ENCODE data around the gene BTLA.
"Not testable (repeated sequence)": the region's sequence is repeated elsewhere in the genome, so short reads cannot be mapped to it uniquely, and the experiment has no call there.

Gene BTLA, protein sequence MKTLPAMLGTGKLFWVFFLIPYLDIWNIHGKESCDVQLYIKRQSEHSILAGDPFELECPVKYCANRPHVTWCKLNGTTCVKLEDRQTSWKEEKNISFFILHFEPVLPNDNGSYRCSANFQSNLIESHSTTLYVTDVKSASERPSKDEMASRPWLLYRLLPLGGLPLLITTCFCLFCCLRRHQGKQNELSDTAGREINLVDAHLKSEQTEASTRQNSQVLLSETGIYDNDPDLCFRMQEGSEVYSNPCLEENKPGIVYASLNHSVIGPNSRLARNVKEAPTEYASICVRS

DNA sequence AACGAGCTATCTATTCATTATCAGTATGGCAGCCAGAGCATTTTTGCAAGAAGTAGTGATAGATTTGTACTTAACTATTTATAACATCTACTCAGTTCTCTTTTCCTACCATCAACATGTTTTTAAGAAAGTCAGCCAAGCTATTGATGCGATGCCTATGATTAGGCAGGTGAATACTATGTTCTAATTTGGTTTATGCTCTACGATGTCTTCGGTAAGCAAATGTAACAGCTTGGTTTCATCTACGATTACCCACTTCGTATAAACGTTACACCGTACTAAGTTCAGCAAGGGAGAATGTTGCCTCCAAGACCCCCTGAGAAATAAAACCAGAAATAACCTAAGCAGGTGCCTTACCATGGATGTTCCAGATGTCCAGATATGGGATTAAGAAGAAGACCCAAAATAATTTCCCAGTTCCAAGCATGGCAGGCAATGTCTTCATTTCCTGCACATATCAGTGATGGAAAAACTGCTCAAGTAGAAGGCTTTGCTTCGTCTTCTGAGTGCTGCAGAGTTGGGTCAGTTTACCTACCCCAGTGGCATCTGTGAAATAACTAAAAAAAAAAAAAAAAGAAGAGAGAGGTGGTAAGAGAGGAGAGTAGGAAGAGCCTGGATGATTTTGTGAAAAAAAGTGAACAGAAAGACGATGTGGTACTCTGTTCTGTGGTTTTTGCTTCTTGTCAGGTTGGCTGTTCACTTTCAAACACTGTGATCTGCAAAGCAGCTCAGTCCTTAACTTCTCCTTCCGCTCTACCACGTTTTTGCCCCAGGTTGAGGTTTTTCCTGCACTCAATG is at the start of gene BTLA:
TSS of gene BTLA (minus strand) at position 559 of the 798 bp plus-strand sequence. CDS start at position 445, 114 bp downstream.
- no peak for DNase-seq (ENCODE audit: low read depth)

DNA sequence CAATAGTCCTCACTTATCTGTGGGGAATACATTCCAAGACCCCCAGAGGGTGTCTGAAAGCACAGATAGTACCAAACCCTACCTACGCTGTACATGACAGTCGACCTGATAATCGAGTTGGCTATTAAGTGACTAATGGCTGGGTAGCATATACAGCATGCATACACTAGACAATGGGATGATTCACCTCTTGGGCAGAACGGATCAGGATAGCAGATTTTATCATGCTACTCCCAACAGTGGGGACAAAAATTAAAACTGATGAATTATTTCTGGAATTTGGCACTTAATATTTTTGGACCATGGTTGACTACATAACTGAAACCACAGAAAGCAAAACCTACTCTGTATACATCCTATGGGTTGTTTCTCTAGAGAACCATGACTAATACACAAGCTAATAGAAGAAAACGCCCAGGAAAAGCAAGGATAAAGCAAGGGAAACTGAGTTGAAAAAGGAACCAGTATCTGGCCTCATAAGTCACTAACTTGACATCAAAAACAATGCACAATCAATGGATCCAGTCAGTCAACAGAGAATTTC is 47.0 kb upstream of the BTLA start:
- DNase-seq (ENCODE audit: low read depth) = no peak

- DNase-seq (ENCODE audit: low read depth) = no peak
Observed at GRCh38 chr3:112539825-112540650, 40.8 kb upstream of the BTLA start.

DNA sequence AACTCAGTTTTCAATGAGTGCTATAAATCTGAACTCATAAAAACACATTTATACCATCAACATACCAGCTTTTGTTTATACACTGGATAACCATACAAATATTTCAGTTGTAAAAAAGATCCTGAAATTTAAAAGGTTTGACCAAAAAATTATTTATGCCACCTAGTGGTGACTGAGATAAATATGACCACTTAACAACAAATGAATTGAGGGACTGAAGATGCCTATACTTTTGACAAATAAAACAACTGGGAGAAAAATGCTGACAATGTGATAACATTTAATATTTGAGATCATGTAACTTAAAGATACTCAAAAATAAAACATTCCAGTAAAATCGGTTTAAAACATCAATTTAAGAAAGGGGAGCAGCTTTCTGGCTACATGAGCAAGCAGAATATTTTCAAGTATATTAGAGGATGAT is 32.1 kb upstream of the BTLA start:
- DNase-seq (ENCODE audit: low read depth) = no peak

GRCh38 chr3:112530573-112530972 is 31.3 kb upstream of the BTLA start:
- DNase-seq (ENCODE audit: low read depth) = no peak

DNA sequence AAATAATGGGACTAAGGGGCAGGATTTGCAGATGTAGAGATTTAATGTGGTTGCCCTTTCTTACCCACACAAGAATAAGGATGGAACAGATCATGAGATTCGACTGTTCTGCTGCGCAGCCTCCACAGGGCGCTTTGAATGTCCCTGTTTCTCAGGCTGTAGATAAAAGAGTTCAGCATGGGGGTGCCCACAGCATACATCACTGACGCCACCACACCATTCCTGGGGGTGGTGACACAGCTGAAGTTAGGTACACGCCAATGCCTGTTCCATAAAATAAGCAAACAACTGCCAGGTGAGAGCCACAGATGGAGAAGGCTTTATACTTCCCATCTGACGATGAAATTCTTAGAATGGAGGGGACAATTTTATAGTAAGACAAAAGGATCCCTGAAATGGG is 24.9 kb upstream of the BTLA start:
- DNase-seq (ENCODE audit: low read depth) = not testable (repeated sequence)

- no peak for DNase-seq (ENCODE audit: low read depth)
Observed at GRCh38 chr3:112519424-112520001, 20.2 kb upstream of the BTLA start.

DNA sequence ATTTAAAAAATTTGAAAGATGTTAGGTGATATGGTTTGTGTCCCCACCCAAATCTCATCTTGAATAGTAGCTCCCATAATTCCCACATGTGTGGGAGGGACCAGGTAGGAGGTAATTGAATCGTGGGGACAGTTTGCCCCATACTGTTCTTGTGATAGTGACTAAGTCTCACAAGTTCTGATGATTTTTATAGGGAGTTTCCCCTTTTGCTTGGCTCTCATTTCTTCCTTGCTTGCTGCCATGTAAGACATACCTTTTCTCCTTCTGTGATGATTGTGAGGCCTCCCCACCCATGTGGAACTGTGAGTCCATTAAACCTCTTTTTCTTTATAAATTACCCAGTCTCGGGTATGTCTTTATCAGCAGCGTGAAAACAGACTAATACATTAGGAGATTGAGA is 19.7 kb upstream of the BTLA start:
- not testable (repeated sequence) for DNase-seq (ENCODE audit: low read depth)

GRCh38 chr3:112514527-112515128 is 15.4 kb upstream of the BTLA start:
- DNase-seq (ENCODE audit: low read depth) = no peak

DNA sequence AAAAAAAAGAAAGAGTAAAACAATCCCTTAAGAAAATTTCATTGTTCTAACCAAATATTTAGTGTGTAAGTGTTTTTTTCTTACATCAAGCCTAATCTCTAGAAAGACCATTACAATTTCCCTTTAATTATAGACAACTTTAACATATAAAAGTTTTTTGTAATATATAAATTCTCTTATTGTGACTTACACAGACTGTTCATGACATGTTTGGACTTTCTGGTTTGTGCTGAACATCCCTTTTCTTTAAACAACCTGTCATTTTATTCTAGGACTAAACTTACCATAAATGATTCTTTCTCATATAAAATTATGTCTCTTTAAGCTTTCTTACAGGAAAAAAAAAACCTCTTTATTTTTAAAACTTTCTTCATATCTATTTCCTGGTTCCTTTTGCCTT is 13.0 kb upstream of the BTLA start:
- no peak for DNase-seq (ENCODE audit: low read depth)

GRCh38 chr3:112508860-112509259 is 9.6 kb upstream of the BTLA start:
- no peak for DNase-seq (ENCODE audit: low read depth)

- no peak for DNase-seq (ENCODE audit: low read depth)
Observed at GRCh38 chr3:112508261-112508660, 9.0 kb upstream of the BTLA start.

DNA sequence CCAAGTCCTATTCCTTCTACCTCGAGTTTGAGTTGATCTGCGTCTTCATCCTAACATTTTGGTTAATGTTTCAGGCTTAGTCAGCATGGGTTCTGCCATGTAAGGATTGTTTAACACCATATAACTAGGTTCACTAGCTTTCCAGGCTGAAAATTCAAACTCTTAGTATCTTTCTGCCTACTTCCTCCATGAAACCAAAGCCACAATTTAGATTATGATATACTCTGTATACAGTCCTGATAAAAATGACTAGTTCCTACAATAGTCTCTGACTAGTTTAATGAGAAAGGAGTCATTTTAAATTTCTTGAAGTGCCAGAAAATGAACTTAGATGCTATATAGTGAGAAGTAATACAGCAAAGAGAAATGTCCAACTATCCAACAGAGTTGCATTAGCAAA is 6.6 kb upstream of the BTLA start:
- no peak for DNase-seq (ENCODE audit: low read depth)

- no peak for DNase-seq (ENCODE audit: low read depth)
Observed at GRCh38 chr3:112504123-112504522, 4.9 kb upstream of the BTLA start.

GRCh38 chr3:112503304-112503972 is 4.2 kb upstream of the BTLA start:
- DNase-seq (ENCODE audit: low read depth) = no peak

- DNase-seq (ENCODE audit: low read depth) = no peak
Observed at GRCh38 chr3:112500621-112501020, 1.3 kb upstream of the BTLA start.

GRCh38 chr3:112497897-112498548 is 1.2 kb downstream of the BTLA start:
- DNase-seq (ENCODE audit: low read depth) = no peak

- DNase-seq (ENCODE audit: low read depth) = no peak
Observed at GRCh38 chr3:112496366-112497067, 2.8 kb downstream of the BTLA start.

DNA sequence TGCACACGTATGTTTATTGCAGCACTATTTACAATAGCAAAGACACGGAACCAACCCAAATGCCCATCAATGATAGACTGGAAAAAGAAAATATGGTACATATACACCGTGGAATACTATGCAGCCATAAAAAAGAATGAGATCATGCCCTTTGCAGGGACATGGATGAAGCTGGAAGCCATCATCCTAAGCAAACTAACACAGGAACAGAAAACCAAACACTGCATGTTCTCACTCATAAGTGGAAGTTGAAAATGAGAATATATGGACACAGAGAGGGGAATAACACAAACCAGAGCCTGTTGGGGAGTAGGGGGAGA is 4.9 kb downstream of the BTLA start:
- DNase-seq (ENCODE audit: low read depth) = not testable (repeated sequence)

DNA sequence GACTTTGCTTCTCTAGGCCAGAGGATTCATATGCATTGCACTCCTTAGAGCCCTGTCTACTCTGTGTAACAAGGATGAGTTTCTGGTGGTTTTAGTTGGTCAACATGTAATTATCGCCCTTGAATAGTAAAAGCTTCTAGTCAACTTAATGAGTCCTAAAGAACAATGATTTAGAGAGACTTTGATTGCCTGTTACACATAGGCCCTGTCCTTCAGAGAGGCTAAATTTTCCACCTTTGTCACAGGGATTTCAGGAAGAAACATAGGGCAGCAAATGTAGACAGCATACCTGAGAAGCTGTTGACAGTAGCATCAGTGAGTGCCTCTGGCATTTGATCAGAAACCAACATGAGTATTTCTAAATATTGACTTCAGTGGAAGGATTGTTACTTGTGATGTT is 7.1 kb downstream of the BTLA start:
- DNase-seq (ENCODE audit: low read depth) = no peak

All from activated T-helper 9 cell treated with anti-CD3 and anti-CD28 coated beads, Interleukin-2, amount 50 U/mL, for 16 hours (primary cell).